RKO (cell line): ENCODE data around the gene KCND3.

Source experiments
- DNase-seq: peaks from one replicate; pipeline ENCODE4 v3.0.0-alpha.2; 2016; ENCODE audit warnings: low spot score

KCND3 gene

GRCh38 chr1:111911776-111912515, 77.5 kb downstream of the KCND3 start:
- no peak for DNase-seq

- no peak for DNase-seq
These were observed 78.4 kb downstream of the KCND3 start for GRCh38 chr1:111911061-111911460.

- DNase-seq: no peak
These were observed 80.4 kb downstream of the KCND3 start for GRCh38 chr1:111909030-111909429.

- DNase-seq: no peak
These were observed 81.4 kb downstream of the KCND3 start for GRCh38 chr1:111908011-111908621.

- DNase-seq: no peak
These were observed 82.1 kb downstream of the KCND3 start for GRCh38 chr1:111907321-111907720.

- DNase-seq: no peak
These were observed 82.7 kb downstream of the KCND3 start for GRCh38 chr1:111906816-111907215.

- DNase-seq: no peak
These were observed 83.4 kb downstream of the KCND3 start for GRCh38 chr1:111906111-111906510.

GRCh38 chr1:111904478-111905218, 84.8 kb downstream of the KCND3 start:
- no peak for DNase-seq

GRCh38 chr1:111903871-111904449, 85.5 kb downstream of the KCND3 start:
- no peak for DNase-seq

GRCh38 chr1:111903148-111903870, 86.2 kb downstream of the KCND3 start:
- DNase-seq: no peak

GRCh38 chr1:111895469-111895868, 94.0 kb downstream of the KCND3 start:
- no peak for DNase-seq

GRCh38 chr1:111895017-111895416, 94.5 kb downstream of the KCND3 start:
- no peak for DNase-seq

GRCh38 chr1:111894497-111894896, 95.0 kb downstream of the KCND3 start:
- no peak for DNase-seq

- DNase-seq: no peak
These were observed 97.9 kb downstream of the KCND3 start for GRCh38 chr1:111891566-111891965.

GRCh38 chr1:111888740-111889376, 100.6 kb downstream of the KCND3 start:
- no peak for DNase-seq

GRCh38 chr1:111887875-111888274, 101.6 kb downstream of the KCND3 start:
- DNase-seq: no peak

- DNase-seq: no peak
These were observed 102.1 kb downstream of the KCND3 start for GRCh38 chr1:111887385-111887784.

- no peak for DNase-seq
These were observed 102.7 kb downstream of the KCND3 start for GRCh38 chr1:111886741-111887140.

GRCh38 chr1:111884772-111885443, 104.6 kb downstream of the KCND3 start:
- DNase-seq: no peak

GRCh38 chr1:111882986-111883560, 106.4 kb downstream of the KCND3 start:
- no peak for DNase-seq

- DNase-seq: no peak
These were observed 106.9 kb downstream of the KCND3 start for GRCh38 chr1:111882559-111882958.
